SIG-M5 treated with dmso at 0.1 percent for 504 hours (cell line): ENCODE measurements around the gene ASNSD1.
"Not testable (repeated sequence)": the region's sequence is repeated elsewhere in the genome, so short reads cannot be mapped to it uniquely, and the experiment has no call there.

ENCODE experiments used
- DNase-seq: peaks from one replicate; lab custom pipeline; 2025; ENCODE audit not compliant: unreplicated experiment; lab: John Stamatoyannopoulos, UW

Gene ASNSD1

GRCh38 chr2:189641590-189641989 lies 19.7 kb upstream of the ASNSD1 start:
- DNase-seq: no peak

- DNase-seq: no peak
Measured at GRCh38 chr2:189646521-189646920, 14.7 kb upstream of the ASNSD1 start.

DNA sequence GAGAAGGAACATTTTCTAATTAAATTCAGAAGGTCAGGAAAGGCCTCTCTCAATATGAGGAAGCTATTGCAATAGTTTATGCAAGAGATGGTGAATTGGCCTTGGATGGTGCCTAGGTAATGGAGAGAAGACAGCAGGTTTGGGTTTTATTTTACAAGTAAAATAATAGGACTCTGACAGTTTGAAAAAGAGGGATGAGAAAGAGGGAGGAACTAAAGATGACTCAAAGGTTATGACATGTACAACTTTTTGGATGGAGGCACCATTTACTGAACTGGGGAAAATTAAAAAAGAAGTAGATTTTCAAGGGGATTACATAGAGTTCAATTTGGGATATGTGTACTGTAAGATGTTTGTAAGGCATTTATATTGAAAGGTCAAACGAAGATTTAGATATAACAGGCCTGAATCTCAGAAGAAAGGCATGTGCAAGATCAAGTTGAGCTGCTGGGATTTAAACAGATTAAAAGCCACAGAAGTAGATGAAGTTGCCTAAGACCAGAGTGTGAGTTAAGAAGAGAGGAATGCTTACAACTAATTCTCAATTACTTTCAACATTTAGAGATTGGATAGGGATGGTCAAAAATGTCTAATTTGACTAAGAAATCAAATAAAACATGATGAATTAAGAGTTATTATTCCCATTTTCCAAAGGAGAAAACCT lies 12.3 kb upstream of the ASNSD1 start:
- DNase-seq: no peak

DNA sequence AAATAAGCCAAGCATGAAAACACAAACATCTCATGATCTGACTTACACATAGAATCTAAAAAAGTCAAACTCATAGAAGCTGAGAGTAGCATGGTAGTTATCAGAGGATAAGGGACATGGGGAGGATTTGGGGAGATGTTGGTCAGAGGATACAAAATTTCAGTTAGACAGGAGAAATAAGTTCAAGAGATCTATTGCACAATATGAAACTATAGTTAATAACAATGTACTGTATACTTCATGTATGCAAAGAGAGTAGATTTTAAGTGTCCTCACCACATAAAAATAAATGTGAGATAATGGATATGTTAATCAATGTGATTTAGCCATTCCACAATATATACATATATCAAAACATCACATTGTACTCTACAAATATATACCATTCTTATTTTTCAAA lies 10.0 kb upstream of the ASNSD1 start:
- DNase-seq: no peak

DNA sequence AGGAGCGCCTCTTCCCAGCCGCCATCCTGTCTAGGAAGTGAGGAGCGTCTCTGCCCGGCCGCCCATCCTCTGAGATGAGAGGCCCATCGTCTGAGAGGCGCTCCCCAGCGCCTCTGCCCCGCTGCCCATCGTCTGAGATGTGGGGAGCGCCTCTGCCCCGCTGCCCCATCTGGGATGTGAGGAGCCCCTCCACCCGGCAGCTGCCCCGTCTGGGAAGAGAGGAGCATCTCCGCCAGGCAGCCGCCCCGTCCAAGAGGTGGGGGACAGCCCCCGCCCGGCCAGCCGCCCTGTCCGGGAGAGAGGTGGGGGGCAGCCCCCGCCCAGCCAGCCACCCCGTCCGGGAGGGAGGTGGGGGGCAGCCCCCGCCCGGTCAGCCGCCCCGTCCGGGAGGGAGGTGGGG lies 7.8 kb upstream of the ASNSD1 start:
- not testable (repeated sequence) for DNase-seq

- no peak for DNase-seq
Measured at GRCh38 chr2:189654641-189655040, 6.6 kb upstream of the ASNSD1 start.

GRCh38 chr2:189657867-189658266 lies 3.4 kb upstream of the ASNSD1 start:
- DNase-seq: no peak

DNA sequence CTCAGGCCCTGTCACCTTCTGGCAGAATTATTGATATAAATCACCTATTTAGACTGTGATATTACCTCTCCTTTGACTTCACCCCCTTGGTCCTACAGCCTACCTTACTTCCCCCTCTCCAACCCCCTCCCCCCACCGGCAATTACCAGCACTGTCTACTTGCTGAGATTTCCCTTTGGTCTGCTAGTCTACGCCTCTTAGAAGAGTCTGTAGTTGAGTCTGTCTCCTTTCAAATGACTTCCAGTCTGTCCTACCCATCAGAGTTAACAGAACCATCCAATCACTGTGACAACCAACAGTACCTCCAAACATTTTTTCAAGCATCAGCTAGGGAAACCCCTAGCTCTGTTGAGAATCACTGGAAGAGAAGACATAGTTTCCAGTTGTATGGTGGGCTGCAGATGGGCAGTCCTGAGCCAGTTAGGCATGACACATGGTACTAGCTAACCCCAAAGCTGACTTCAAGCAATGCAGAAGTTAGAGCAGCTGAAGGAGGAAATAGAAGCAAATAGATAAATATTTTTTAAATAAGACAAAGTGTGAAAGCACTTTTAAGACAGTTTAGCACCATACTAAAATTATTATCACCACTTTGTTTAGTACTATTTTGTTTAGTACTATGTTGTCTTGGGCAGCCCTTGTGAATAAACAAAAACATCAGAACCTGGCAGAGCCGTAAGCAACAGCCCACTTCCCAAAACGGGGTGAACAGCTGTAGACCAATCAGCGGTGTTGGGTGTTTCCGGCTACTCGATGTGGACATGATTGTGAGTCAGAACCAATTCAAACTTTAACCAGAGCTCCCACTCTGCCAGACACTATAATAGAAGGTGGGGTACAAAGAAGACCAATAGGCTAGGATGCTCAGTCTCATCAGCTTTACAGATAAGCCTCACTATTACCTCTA lies 2.7 kb upstream of the ASNSD1 start:
- peak; percentile 29 for DNase-seq

- DNase-seq: no peak
Measured at GRCh38 chr2:189659734-189660133, 1.5 kb upstream of the ASNSD1 start.

DNA sequence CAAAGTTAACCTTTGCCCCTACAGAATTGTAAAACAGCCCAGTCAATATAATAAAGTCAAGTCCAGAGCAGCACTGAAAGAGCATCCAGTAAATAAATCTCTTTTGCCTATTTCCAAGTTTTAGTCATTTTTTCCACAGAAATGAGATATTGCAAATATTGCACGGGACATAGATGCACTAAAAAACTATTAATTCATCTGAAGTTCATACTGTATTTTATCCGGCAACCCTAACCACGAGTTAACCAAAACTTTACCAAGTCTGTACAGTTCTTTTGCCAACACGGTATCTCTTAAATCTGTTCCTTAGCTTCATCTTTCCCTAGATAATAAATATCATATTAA lies 484 bp upstream of the ASNSD1 start:
- DNase-seq: no peak

GRCh38 chr2:189661957-189662321 lies 680 bp downstream of the ASNSD1 start:
- no peak for DNase-seq

DNA sequence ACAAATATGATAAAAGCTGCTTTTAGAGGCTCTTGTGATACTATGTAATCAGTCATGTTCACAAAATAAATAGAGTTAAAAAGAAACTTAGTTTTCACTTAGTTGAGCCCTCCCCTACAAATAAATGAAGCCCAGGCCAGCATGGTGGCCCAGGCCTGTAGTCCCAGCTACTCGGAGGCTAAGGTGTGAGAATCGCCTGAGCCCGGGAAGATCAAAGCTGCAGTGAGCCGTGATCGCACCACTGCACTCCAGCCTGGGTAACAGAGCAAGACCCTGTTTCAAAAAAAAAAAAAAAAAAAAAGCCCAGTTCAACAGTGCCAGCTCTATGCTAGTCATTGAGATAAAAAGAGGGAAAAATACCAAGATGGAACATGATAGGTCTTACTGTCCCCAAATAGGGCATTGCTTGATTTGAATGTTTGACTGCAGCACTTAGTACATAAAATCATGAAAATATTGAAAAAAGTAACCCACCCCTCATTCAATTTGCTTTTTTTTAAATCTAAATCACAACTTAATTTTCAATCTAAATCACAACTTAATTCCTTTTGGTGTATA lies 1.5 kb downstream of the ASNSD1 start:
- no peak for DNase-seq

- DNase-seq: not testable (repeated sequence)
Measured at GRCh38 chr2:189663319-189663718, 2.1 kb downstream of the ASNSD1 start.

DNA sequence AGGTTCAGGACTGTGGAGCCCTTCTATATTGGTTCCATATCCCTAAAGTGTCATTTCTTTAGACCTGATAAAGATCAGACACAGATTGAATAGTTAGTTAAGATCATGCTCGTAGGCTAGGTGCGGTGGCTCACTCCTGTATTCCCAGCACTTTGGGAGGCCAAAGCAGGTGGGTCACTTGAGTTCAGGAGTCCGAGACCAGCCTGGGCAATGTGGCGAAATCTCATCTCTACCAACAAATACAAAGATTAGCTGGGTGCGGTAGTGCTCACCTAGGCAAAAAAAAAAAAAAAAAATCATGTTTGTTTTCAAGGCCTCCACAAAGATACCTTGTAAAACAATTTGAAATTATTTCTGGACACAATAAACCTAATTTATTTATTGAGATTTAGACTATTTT lies 8.7 kb downstream of the ASNSD1 start:
- DNase-seq: no peak

DNA sequence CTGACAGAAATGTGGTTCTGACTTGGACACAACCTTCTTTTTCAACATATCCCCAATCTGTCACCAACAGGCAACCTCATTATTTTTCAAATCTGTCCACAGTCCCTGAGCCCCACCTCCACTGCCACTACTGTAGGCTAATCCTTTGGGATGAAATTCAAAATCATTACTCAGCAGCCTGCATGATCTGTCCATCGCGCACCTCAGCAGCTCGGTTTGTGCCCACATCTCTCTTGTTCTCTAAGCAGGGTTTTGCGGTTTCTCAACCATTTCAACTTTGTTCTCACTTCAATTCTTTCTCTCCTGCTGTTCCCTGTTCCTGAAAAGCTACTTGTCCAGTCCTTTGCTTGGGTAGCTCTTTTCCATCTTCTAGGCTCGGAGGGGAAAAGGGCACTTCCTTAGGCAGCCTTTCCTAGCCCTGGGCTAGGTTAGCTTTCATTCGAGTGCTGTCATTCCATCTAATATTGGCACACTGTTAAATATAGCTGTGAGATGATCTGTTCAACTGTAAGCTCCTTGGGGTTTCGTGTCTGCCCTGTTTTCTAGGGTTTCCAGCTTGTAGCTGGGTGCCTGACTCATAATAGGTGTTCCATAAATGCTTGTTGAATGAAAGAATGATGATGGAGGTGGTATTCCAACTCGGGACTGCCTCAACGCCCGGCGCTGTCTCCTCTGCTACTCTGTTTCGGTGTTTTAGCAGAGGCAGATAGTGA lies 12.6 kb downstream of the ASNSD1 start:
- DNase-seq: no peak

DNA sequence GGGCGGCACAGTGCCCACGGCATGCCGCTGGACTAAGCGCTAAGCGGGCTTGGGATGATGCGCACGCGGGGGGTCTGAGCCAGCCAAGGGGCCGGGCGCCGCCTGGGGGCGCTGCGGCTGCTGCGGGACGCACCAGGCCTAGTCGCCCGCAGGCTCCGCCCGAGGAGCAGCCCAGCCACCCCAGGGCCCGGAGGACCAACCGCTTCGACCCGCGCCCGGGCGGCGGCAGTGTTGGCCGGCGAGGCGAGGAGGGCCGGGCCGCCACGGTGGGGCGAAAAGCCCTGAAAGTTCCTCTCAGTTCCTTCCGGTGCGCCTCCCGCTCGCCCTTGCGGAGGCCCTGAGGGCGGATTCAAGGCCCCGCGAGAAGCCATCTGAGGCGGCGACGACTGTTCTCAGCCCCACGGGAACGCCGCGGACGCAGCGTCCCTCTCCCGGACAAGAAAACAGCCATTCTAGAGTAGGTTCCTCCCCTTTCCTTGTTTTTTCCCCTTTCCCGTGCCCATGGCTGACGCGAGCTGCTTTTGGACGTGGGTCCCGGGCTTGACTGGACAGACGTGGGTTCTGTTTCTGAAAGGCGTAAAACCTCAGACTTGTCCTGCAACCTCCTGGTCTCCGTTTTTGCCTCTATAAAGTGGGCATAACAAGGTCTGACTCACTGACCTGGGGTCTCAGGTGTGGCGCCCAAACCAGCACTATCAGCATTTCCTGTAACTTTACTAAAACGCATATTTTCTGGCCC lies 13.3 kb downstream of the ASNSD1 start, which contains the start of gene ANKAR:
ANKAR (plus strand) TSS at position 297 of the 739 bp plus-strand sequence. CDS start 1,821 bp downstream, outside the sequence.
- DNase-seq: no peak

- no peak for DNase-seq
Measured at GRCh38 chr2:189676471-189676870, 15.2 kb downstream of the ASNSD1 start.

- no peak for DNase-seq
Measured at GRCh38 chr2:189679226-189679625, 18.0 kb downstream of the ASNSD1 start.

- no peak for DNase-seq
Measured at GRCh38 chr2:189681203-189681602, 19.9 kb downstream of the ASNSD1 start.

- no peak for DNase-seq
Measured at GRCh38 chr2:189681903-189682302, 20.6 kb downstream of the ASNSD1 start.

GRCh38 chr2:189683348-189683747 lies 22.1 kb downstream of the ASNSD1 start:
- DNase-seq: no peak
